ENCODE data around the gene HSPG2. TPM values are rescaled to one million over a fixed set of nuclear protein-coding genes. Genes with fewer than 3 reads are reported as not detected.
A peak's percentile ranks its signal among the peaks of the same experiment; 100 is the strongest.

HSPG2 gene
- total RNA-seq, 1 donor from 2014 or later, result 1,732 TPM

- TF ChIP-seq CTCF (IDR thresholded peaks at IDR 0.05; ENCODE audit: unreplicated experiment), result no peak
- Mint-ChIP-seq H3K36me3 (ENCODE audit: low read depth, unreplicated experiment) (peaks cover 31% of the 10 kb centered on the region), H3K4me3 (ENCODE audit: unreplicated experiment) (peak overlapping the region; percentile 25), H3K27me3 (ENCODE audit: unreplicated experiment) (peaks cover 13% of the 10 kb centered on the region), H3K27ac (ENCODE audit: unreplicated experiment) (no peak overlapping the region), H3K9me3 (ENCODE audit: unreplicated experiment) (no peaks in the 10 kb centered on the region), H3K4me1 (ENCODE audit: unreplicated experiment) (no peaks in the 10 kb centered on the region)
- DNase-seq (ENCODE audit: low spot score), result no peak
These were observed 58.9 kb downstream of the HSPG2 start for GRCh38 chr1:21878009-21878773.

- Mint-ChIP-seq H3K4me3 (ENCODE audit: unreplicated experiment) (no peak overlapping the region), H3K36me3 (ENCODE audit: low read depth, unreplicated experiment) (peaks cover 29% of the 10 kb centered on the region)
These were observed 60.8 kb downstream of the HSPG2 start for GRCh38 chr1:21876267-21876666.

GRCh38 chr1:21875621-21876063 lies 61.5 kb downstream of the HSPG2 start:
- Mint-ChIP-seq H3K36me3 (ENCODE audit: low read depth, unreplicated experiment) (peaks cover 30% of the 10 kb centered on the region), H3K4me1 (ENCODE audit: unreplicated experiment) (no peaks in the 10 kb centered on the region), H3K27ac (ENCODE audit: unreplicated experiment) (no peak overlapping the region), H3K4me3 (ENCODE audit: unreplicated experiment) (no peak overlapping the region), H3K27me3 (ENCODE audit: unreplicated experiment) (peaks cover 10% of the 10 kb centered on the region), H3K9me3 (ENCODE audit: unreplicated experiment) (no peaks in the 10 kb centered on the region)
- no peak for TF ChIP-seq CTCF (IDR thresholded peaks at IDR 0.05; ENCODE audit: unreplicated experiment)
- DNase-seq (ENCODE audit: low spot score), result no peak

More at GRCh38 chr1:21876267-21876666, 60.8 kb downstream of the HSPG2 start:
- Mint-ChIP-seq H3K9me3 (ENCODE audit: unreplicated experiment) (no peaks in the 10 kb centered on the region), H3K27ac (ENCODE audit: unreplicated experiment) (no peak overlapping the region), H3K27me3 (ENCODE audit: unreplicated experiment) (peaks cover 12% of the 10 kb centered on the region), H3K4me1 (ENCODE audit: unreplicated experiment) (no peaks in the 10 kb centered on the region)
- TF ChIP-seq CTCF (IDR thresholded peaks at IDR 0.05; ENCODE audit: unreplicated experiment), result no peak
- no peak for DNase-seq (ENCODE audit: low spot score)

- no peak overlapping the region for H3K27ac Mint-ChIP-seq (ENCODE audit: unreplicated experiment)
- H3K4me3 Mint-ChIP-seq (ENCODE audit: unreplicated experiment), result no peak overlapping the region
- no peak for DNase-seq (ENCODE audit: low spot score)
- H3K36me3 Mint-ChIP-seq (ENCODE audit: low read depth, unreplicated experiment), result peaks cover 37% of the 10 kb centered on the region
- H3K4me1 Mint-ChIP-seq (ENCODE audit: unreplicated experiment), result no peaks in the 10 kb centered on the region
- no peaks in the 10 kb centered on the region for H3K9me3 Mint-ChIP-seq (ENCODE audit: unreplicated experiment)
- peaks cover 8% of the 10 kb centered on the region for H3K27me3 Mint-ChIP-seq (ENCODE audit: unreplicated experiment)
- no peak for TF ChIP-seq CTCF (IDR thresholded peaks at IDR 0.05; ENCODE audit: unreplicated experiment)
These were observed 62.1 kb downstream of the HSPG2 start for GRCh38 chr1:21874778-21875547.

- H3K4me1 Mint-ChIP-seq (ENCODE audit: unreplicated experiment), result no peaks in the 10 kb centered on the region
- H3K36me3 Mint-ChIP-seq (ENCODE audit: low read depth, unreplicated experiment), result peaks cover 38% of the 10 kb centered on the region
- no peak overlapping the region for H3K4me3 Mint-ChIP-seq (ENCODE audit: unreplicated experiment)
- H3K27me3 Mint-ChIP-seq (ENCODE audit: unreplicated experiment), result peaks cover 8% of the 10 kb centered on the region
- no peak overlapping the region for H3K27ac Mint-ChIP-seq (ENCODE audit: unreplicated experiment)
- TF ChIP-seq CTCF (IDR thresholded peaks at IDR 0.05; ENCODE audit: unreplicated experiment), result no peak
- DNase-seq (ENCODE audit: low spot score), result no peak
- no peaks in the 10 kb centered on the region for H3K9me3 Mint-ChIP-seq (ENCODE audit: unreplicated experiment)
These were observed 62.8 kb downstream of the HSPG2 start for GRCh38 chr1:21874328-21874727.
